K562 (cell line): Measurements from ENCODE around the gene ARFGEF2. TPM values are rescaled to one million over a fixed set of nuclear protein-coding genes. Genes with fewer than 3 reads are reported as not detected.
A peak's percentile ranks its signal among the peaks of the same experiment; 100 is the strongest.

Source experiments
- ARID2 ChIP-seq: fragments of 450-650 bp; IDR thresholded peaks from 2 replicates; pipeline ENCODE4 v1.6.1; 2017; ENCODE audit warnings: antibody characterized with exemption, mild to moderate bottlenecking
- BDP1 ChIP-seq: IDR thresholded peaks from 3 replicates; pipeline ENCODE4 v1.6.1; 2011; ENCODE audit not compliant: insufficient read length, insufficient read depth
- CBX1 ChIP-seq: sonication (generic); IDR thresholded peaks from 2 replicates; pipeline ENCODE4 v1.6.1; 2016; ENCODE audit warnings: antibody characterized with exemption, low read depth, mild to moderate bottlenecking
- ELK3 ChIP-seq: fragments of 450-650 bp; formaldehyde crosslinking; IDR thresholded peaks from 2 replicates; pipeline ENCODE4 v1.4.0; 2020; ENCODE audit warnings: mild to moderate bottlenecking
- ILF3 ChIP-seq: fragments of 450-650 bp; IDR thresholded peaks from 2 replicates; pipeline ENCODE4 v1.6.1; 2018; ENCODE audit warnings: antibody characterized with exemption, mild to moderate bottlenecking, moderate library complexity, borderline replicate concordance
- KLF16 ChIP-seq: IDR thresholded peaks from 2 replicates; pipeline ENCODE4 v1.6.1; 2016; ENCODE audit warnings: antibody characterized with exemption
- NRF1 ChIP-seq, 2 experiments: fragments of 450-650 bp; IDR thresholded peaks in 1 of 2; conservative IDR thresholded peaks in 1 of 2; 2 replicates each; pipeline ENCODE4 v1.6.1; 2014; ENCODE audit warnings: mild to moderate bottlenecking in 2 of 2
- PRDM10 ChIP-seq: fragments of 450-650 bp; IDR thresholded peaks from 2 replicates; pipeline ENCODE4 v1.6.1; 2018; ENCODE audit not compliant: partially characterized antibody
- PRMT5 ChIP-seq: sonication (generic); formaldehyde crosslinking; IDR thresholded peaks from 2 replicates; pipeline ENCODE4 v1.5.0; 2020; ENCODE audit warnings: missing genetic modification reagents
- RBFOX2 ChIP-seq: fragments of 200-400 bp; formaldehyde crosslinking; IDR thresholded peaks from 2 replicates; pipeline ENCODE4 v1.6.1; 2017; ENCODE audit warnings: low read depth, mild to moderate bottlenecking, low read length, moderate library complexity
- RFX1 ChIP-seq: fragments of 450-650 bp; IDR thresholded peaks from 2 replicates; pipeline ENCODE4 v1.6.1; 2016; ENCODE audit warnings: mild to moderate bottlenecking, moderate library complexity
- SMAD2 ChIP-seq: fragments of 150-350 bp; IDR thresholded peaks from 2 replicates; pipeline ENCODE4 v1.6.1; 2014; ENCODE audit warnings: low read depth, mild to moderate bottlenecking, low read length
- SMAD3 ChIP-seq: fragments of 450-650 bp; formaldehyde crosslinking; conservative IDR thresholded peaks from 2 replicates; pipeline ENCODE4 v1.4.0; 2020; ENCODE audit warnings: mild to moderate bottlenecking
- SMARCB1 ChIP-seq: IDR thresholded peaks from 2 replicates; pipeline ENCODE4 v1.6.1; 2011; ENCODE audit warnings: improper control_type of control experiment, low read depth; ENCODE audit not compliant: insufficient read length
- TAF9B ChIP-seq: fragments of 450-650 bp; IDR thresholded peaks from 2 replicates; pipeline ENCODE4 v1.6.1; 2018; ENCODE audit warnings: mild to moderate bottlenecking; ENCODE audit not compliant: partially characterized antibody
- TARDBP ChIP-seq: fragments of 450-650 bp; IDR thresholded peaks from 2 replicates; pipeline ENCODE4 v1.6.1; 2016
- TFAP4 ChIP-seq: sonication (generic); formaldehyde crosslinking; IDR thresholded peaks from 2 replicates; pipeline ENCODE4 v1.8.0; 2022; ENCODE audit warnings: missing genetic modification reagents, mild to moderate bottlenecking, moderate library complexity, borderline replicate concordance
- ZNF143 ChIP-seq: sonication (generic); formaldehyde crosslinking; IDR thresholded peaks from 2 replicates; pipeline ENCODE4 v1.9.0; 2022; ENCODE audit warnings: mild to moderate bottlenecking, missing genetic modification reagents
- ZNF24 ChIP-seq: fragments of 450-650 bp; IDR thresholded peaks from 2 replicates; pipeline ENCODE4 v1.6.1; 2016
- ZNF395 ChIP-seq: fragments of 200-800 bp; sonication (Bioruptor generic); IDR thresholded peaks from 2 replicates; pipeline ENCODE4 v1.6.1; 2017; ENCODE audit warnings: missing genetic modification characterization, missing compliant biosample characterization
- ZNF589 ChIP-seq: fragments of 200-800 bp; sonication (Bioruptor generic); IDR thresholded peaks from 2 replicates; pipeline ENCODE4 v1.6.1; 2016; ENCODE audit warnings: low read depth, missing genetic modification characterization, missing compliant biosample characterization
- polyA plus RNA-seq, 8 experiments: library from polyadenylated mRNA; depleted of rRNA in 4 of 8; stranded (reverse) in 5 of 8; unstranded in 3 of 8; fragments of >200 nt; fragmentation: Nextera tagmentation in 2 of 8; fragmentation: Illumina TruSeq in 1 of 8; extraction: Ambion mirVana in 2 of 8; extraction: Trizol in 1 of 8; gene quantifications; 2 replicates each; pipeline versions ENCODE4 v1.2.1 to v1.2.3, GENCODE V29; 2011 to 2014; ENCODE audit warnings: inconsistent platforms in 1 of 8, missing spikeins in 1 of 8
- total RNA-seq, 7 experiments: library from RNA; depleted of rRNA in 6 of 7; stranded (reverse); fragments of >200 nt in 6 of 7; fragmentation: Illumina TruSeq in 2 of 7; extraction: Trizol in 2 of 7; gene quantifications; 2 replicates each; pipeline versions ENCODE4 v1.2.1 to v1.2.3, GENCODE V29; 2011 to 2021; ENCODE audit warnings: low replicate concordance in 1 of 7

ARFGEF2 gene
- total and polyA plus RNA-seq, 9 of the 15 experiments (the other 6 are each of a cell fraction or from before 2014, with no cell fraction given), result 4.2 to 18.8 (median 13.7) TPM

GRCh38 chr20:48921883-48922820 lies 641 bp downstream of the ARFGEF2 start (continued):
- TF ChIP-seq ZNF24, result no peak; the same call in 1 of the 2 replicates
- 0 out of 2 replicates have a peak, but pooled peaks have one; percentile 9 for TF ChIP-seq RFX1
- TF ChIP-seq SMAD2, result no peak
- TF ChIP-seq CBX1, result no peak; the same call in 1 of the 2 replicates
- TF ChIP-seq ZNF143 (CRISPR knock-in tag), result 0 out of 2 replicates have a peak, but pooled peaks have one; percentile 50
- no peak for TF ChIP-seq ILF3
- TF ChIP-seq SMAD3, result no peak
- 0 out of 2 replicates have a peak, but pooled peaks have one; percentile 9 for TF ChIP-seq TARDBP
- peak; percentile 82 to 85 for TF ChIP-seq NRF1 (conservative IDR thresholded peaks at IDR 0.05 in 1 of 2, IDR thresholded peaks at IDR 0.05 in 1 of 2)
- no peak for TF ChIP-seq BDP1
- peak; percentile 84 for TF ChIP-seq RBFOX2
- TF ChIP-seq ZNF395 (CRISPR knock-in tag), result no peak
- TF ChIP-seq ELK3 (CRISPR knock-in tag), result no peak
- TF ChIP-seq SMARCB1, result no peak
- TF ChIP-seq ARID2, result no peak
- TF ChIP-seq KLF16, result no peak
- peak; percentile 59; the same call in 1 of the 2 replicates for TF ChIP-seq TFAP4 (CRISPR knock-in tag)
- peak; percentile 51 for TF ChIP-seq PRDM10
- 0 out of 2 replicates have a peak, but pooled peaks have one; percentile 7 for TF ChIP-seq ZNF589 (CRISPR knock-in tag)
- peak; percentile 82; the same call in 1 of the 2 replicates for TF ChIP-seq PRMT5
- peak; percentile 19 for TF ChIP-seq TAF9B
